HG02642 (cell line): ENCODE measurements around the gene KIF18B.

Experiments used
- ATAC-seq: cut with Tn5 transposase; IDR thresholded peaks from one replicate; pipeline ENCODE4 v1.9.1; 2021; ENCODE audit warnings: mild to moderate bottlenecking; ENCODE audit not compliant: unreplicated experiment, poor library complexity

Gene KIF18B

DNA sequence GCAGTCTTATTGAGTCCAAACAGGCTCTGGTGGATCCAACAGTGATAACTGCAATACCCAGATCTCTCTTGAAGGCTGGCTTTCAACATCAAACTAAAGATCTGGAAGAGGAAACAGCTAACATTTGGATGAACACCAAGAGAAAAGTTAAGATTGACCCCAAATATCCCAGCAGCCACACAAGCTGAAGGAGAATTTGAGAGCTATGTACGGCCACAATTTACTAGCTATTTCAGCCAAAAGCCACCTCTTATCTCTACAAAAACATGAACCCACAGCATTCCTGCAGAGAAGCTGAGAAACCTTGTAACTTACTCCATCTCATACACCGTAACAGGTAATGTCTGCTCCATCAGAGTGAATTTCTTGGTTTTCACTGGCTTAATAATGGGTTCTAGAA lies 62.6 kb downstream of the KIF18B start:
- no peak for ATAC-seq

DNA sequence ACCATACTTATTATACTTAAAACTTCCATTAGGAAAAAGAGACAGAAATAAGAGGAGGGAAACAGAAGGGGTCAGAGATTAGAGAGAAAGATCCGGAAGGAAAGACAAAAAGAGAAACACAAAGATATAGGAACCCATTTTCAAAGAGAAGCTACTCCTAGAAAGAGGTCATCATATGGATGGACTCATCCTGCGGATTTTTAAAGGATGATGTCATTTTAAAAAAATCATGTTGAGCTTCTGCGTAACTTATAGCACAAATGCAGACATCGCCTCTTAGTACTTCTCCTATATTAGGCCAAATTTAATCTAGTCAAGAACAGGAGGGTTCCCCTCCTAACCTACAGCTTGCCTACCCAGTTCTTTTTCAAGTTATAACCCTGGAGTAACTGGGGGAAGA lies 66.4 kb downstream of the KIF18B start:
- no peak for ATAC-seq

DNA sequence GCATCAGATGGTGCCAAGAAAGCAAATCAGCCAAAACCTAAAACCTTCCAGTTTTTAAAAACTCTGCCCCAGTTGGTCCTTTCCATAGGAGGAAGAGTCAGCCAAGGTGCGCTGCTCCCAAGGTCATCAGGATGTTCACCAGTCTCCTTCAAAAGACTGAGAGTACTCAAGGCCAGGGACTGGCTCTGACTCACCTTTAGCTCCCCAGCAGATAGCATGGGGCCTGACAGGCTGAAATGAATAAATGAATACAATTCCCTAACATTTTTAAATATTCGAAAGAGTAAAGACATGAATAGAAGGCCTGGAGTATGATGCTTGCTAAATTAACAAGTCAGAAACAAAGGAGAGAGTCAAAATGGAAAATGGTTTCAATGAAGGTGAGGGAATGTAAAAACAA lies 67.5 kb downstream of the KIF18B start:
- no peak for ATAC-seq

DNA sequence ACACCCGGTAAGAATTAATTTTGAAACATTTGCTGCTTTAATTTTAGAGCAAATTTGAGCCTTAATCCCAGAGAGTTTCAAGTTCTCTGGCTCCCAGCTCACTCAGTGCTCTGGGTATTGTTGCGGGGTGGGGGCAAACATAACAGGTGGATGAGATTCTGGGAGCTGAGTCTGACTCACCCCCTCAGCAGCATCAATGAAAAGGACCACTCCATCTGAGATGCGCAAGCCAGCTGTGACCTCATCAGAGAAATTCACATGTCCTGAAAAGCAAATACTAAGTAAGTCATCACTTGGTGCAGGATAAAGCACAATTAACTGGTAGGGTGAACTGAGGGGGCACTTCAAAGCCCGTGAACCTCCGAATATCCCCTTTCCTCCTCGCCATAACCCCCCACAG lies 68.2 kb downstream of the KIF18B start:
- no peak for ATAC-seq

DNA sequence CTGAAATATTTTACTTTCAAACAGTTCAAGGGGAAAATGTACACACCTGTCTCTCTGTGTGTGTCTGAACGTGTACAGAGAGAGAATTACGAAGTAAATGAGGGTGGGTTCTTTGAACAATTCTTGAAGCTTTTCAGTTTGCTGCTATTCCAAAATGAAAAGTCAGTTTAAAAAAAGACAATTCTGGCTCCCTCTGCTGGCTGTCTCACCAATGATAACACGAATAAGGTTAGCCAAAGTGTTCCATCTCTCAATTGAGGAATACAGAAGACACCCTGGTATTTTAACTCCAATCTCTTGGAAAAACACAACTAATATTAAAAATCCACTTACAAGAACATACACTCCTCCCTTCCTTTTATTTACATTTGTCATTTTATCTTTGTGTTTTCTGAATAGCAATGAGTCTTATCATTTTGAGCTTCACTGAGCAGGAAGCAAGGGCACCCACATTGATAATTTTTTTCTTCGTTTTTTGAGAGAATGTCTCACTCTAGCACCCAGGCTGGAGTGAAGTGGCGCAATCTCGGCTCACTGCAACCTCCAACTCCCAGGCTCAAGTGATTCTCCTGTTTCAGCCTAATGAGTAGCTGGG lies 68.8 kb downstream of the KIF18B start:
- no peak for ATAC-seq

DNA sequence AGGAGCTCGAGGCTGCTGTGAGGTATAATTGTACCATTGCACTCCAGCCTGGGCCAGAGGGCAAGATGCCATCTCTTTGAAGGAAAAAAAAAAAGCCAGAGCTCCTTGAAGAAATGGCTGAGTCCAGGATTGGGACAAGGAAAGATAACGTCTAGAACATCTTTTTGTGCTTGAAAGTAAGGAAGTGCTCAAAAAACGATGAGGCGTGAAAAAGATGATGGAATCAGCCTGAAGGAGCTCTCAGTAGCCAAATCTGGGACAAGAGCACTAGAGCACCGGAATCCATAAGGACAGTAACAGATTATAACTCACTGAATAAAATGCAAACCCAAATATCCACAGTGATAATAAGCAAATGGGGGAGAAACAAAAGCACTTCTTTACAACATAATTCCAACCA lies 70.5 kb downstream of the KIF18B start:
- no peak for ATAC-seq

DNA sequence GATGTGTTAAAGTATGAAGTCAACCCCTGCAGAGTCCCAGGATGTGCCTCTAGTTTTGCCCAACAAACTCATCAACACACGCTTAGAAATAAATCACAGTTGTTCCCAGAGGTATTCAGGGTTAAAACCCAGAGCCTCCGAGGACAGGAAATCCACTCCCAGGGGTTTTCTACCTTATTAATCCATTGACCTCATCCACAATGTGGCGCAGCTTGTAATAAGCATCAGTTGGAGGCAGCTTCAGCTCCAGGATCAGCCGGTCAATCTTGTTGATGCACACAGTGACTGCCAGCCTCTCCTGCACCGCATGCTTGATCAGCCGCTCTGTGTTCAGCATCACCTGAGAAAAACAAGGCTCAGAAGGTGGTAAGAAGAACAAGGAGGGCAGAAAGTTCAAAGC lies 71.8 kb downstream of the KIF18B start:
- ATAC-seq, result no peak
